OCI-LY7 (cell line): ENCODE data around the gene CXCL8. TPM values are rescaled to one million over a fixed set of nuclear protein-coding genes. Genes with fewer than 3 reads are reported as not detected.

Source experiments
- BruUV-seq: library from RNA; stranded (reverse); fragments of 400-500 nt; replicated peaks from 2 replicates; lab custom pipeline; 2021; lab: Mats Ljungman, UMichigan
- CTCF ChIA-PET: fragments of 300-600 bp; sonication (Branson Sonifier 250); formaldehyde crosslinking; loops from one replicate; lab custom pipeline; 2022; ENCODE audit warnings: antibody characterized with exemption; ENCODE audit not compliant: unreplicated experiment; lab: Charles Lee
- POLR2A ChIA-PET: fragments of 300-600 bp; sonication (Branson Sonifier 250); formaldehyde crosslinking; loops from one replicate; lab custom pipeline; 2022; ENCODE audit warnings: antibody characterized with exemption; lab: Charles Lee
- DNase-seq: peaks from one replicate; pipeline ENCODE4 v3.0.0-alpha.2; 2015; ENCODE audit warnings: low spot score
- H2AFZ ChIP-seq: fragments of 200-600 bp; sonication (generic), shearing (Covaris generic); 2 replicates; pipeline ENCODE4 v1.6.1; 2014; ENCODE audit warnings: mild to moderate bottlenecking, antibody characterized with exemption, low read length, moderate library complexity
- H3K27ac ChIP-seq: fragments of 200-600 bp; sonication (generic); 2 replicates; pipeline ENCODE4 v1.5.1; 2014; ENCODE audit warnings: mixed run types, low read depth, mild to moderate bottlenecking, moderate library complexity, low read length, inconsistent platforms; ENCODE audit not compliant: poor library complexity, severe bottlenecking
- H3K36me3 ChIP-seq: fragments of 200-600 bp; sonication (generic); 2 replicates; pipeline ENCODE4 v1.6.1; 2014; ENCODE audit warnings: mild to moderate bottlenecking, antibody characterized with exemption, low read length, moderate library complexity, mixed read lengths; ENCODE audit not compliant: insufficient read depth
- H3K4me1 ChIP-seq: fragments of 200-600 bp; sonication (generic); 2 replicates; pipeline ENCODE4 v1.5.1; 2014; ENCODE audit warnings: mild to moderate bottlenecking, low read length; ENCODE audit not compliant: insufficient read depth, poor library complexity, severe bottlenecking
- H3K4me2 ChIP-seq: fragments of 200-600 bp; sonication (generic); 2 replicates; pipeline ENCODE4 v1.6.1; 2014; ENCODE audit warnings: mild to moderate bottlenecking, low read length
- H3K4me3 ChIP-seq: fragments of 200-600 bp; sonication (generic); 2 replicates; pipeline ENCODE4 v1.5.1; 2014; ENCODE audit warnings: mild to moderate bottlenecking, low read depth, low read length; ENCODE audit not compliant: poor library complexity, severe bottlenecking
- H3K79me2 ChIP-seq: fragments of 200-600 bp; sonication (generic); 2 replicates; pipeline ENCODE4 v1.6.1; 2016; ENCODE audit warnings: low read depth, mild to moderate bottlenecking, low read length, moderate library complexity, mixed read lengths; ENCODE audit not compliant: insufficient read depth
- H3K9me2 ChIP-seq: fragments of 200-600 bp; sonication (generic); 2 replicates; pipeline ENCODE4 v1.6.1; 2016; ENCODE audit warnings: mild to moderate bottlenecking, low read length, mixed read lengths; ENCODE audit not compliant: insufficient read depth
- H3K9me3 ChIP-seq: fragments of 200-600 bp; sonication (generic); 2 replicates; pipeline ENCODE4 v1.6.1; 2014; ENCODE audit warnings: mild to moderate bottlenecking, mixed run types, low read length, mixed read lengths
- H4K20me1 ChIP-seq: fragments of 200-600 bp; sonication (generic); 2 replicates; pipeline ENCODE4 v1.6.1; 2014; ENCODE audit warnings: mild to moderate bottlenecking, antibody characterized with exemption, low read length, moderate library complexity, mixed read lengths; ENCODE audit not compliant: insufficient read depth
- EZH2phosphoT487 ChIP-seq: fragments of 200-600 bp; sonication (generic); IDR thresholded peaks from 2 replicates; pipeline ENCODE4 v1.6.1; 2018; ENCODE audit warnings: low read depth, borderline replicate concordance, mild to moderate bottlenecking, mixed run types, antibody characterized with exemption, low read length, moderate library complexity, mixed read lengths
- intact Hi-C: fragments of 100-400 bp; cut with micrococcal nuclease; formaldehyde crosslinking; loops from one replicate; pipeline ENCODE4 v1.10.0; 2022; ENCODE audit not compliant: unreplicated experiment
- total RNA-seq, 2 experiments: library from RNA; depleted of rRNA in 1 of 2; stranded (reverse); fragments of >200 nt in 1 of 2; shearing (Covaris generic) in 1 of 2; gene quantifications; 2 replicates each; pipeline ENCODE4 v1.2.3, GENCODE V29; 2014 to 2022
- TF ChIP-seq, protein P1 (sequence below): fragments of 200-600 bp; sonication (generic); conservative IDR thresholded peaks from 2 replicates; pipeline ENCODE4 v1.5.1; 2014; ENCODE audit warnings: mild to moderate bottlenecking, antibody characterized with exemption, low read length, moderate library complexity, mixed read lengths

Gene CXCL8
- total RNA-seq, 2 experiments from 2014 or later = not detected

DNA sequence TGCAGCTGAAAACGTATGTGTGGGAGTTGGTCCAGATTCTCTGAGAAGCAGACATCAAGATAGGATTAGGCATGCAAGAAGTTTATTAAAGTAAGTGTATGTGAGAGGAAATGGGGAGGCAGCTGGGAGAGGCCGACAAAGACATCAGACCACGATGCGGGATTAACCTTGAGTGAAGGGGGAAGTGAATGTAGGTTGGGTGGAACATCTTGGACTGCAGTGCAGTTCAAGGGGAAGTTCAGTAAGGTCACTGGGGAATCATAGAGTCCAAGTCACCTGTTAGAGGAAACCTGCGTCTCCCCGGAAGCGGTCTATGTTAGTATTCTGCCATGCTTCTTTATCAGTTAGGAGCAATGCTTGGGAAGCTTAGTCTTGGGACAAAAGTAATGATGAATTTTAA, 22.0 kb downstream of the CXCL8 start:
- Histone ChIP-seq H3K27ac (no peak overlapping the region), H3K36me3 (no peaks in the 10 kb centered on the region), H3K4me1 (no peaks in the 10 kb centered on the region), H3K9me2 (no peaks in the 10 kb centered on the region), H3K4me3 (no peak overlapping the region), H3K4me2 (no peak overlapping the region), H3K9me3 (no peaks in the 10 kb centered on the region), H2AFZ (no peak overlapping the region), H3K79me2 (no peaks in the 10 kb centered on the region), H4K20me1 (no peaks in the 10 kb centered on the region)
- POLR2A ChIA-PET = interaction anchor here (0.7 to 1.6 kb wide), 2 partner anchors 20 to 63 kb away, joined by 3 to 4 read pairs; no protein-coding TSS in a partner anchor
- intact Hi-C loops = no loop called here
- DNase-seq = no peak
- CTCF ChIA-PET = no interaction called here
- TF ChIP-seq EZH2phosphoT487 = no peak
- TF ChIP-seq, protein P1, sequence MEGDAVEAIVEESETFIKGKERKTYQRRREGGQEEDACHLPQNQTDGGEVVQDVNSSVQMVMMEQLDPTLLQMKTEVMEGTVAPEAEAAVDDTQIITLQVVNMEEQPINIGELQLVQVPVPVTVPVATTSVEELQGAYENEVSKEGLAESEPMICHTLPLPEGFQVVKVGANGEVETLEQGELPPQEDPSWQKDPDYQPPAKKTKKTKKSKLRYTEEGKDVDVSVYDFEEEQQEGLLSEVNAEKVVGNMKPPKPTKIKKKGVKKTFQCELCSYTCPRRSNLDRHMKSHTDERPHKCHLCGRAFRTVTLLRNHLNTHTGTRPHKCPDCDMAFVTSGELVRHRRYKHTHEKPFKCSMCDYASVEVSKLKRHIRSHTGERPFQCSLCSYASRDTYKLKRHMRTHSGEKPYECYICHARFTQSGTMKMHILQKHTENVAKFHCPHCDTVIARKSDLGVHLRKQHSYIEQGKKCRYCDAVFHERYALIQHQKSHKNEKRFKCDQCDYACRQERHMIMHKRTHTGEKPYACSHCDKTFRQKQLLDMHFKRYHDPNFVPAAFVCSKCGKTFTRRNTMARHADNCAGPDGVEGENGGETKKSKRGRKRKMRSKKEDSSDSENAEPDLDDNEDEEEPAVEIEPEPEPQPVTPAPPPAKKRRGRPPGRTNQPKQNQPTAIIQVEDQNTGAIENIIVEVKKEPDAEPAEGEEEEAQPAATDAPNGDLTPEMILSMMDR = no peak
- BruUV-seq = no TSS peak

DNA sequence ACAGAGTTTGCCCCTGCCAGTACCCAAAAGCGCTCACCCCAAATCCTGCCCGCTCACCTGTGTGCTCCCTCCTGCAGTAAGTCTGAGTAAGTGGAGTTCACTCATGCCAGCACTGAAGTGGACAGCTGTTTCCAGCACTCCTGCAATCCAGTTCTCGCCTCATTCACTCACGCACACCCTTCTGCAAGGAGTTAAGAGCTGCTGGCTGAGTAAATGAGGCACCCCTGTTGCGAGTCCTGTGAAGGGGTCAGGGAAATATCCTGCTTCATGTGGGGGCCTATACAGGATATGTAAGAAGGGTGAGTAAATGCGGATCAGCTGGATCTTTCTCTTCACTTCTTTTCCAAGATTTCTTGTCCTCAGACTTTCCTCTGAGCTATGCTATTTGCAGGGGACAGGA, 23.5 kb downstream of the CXCL8 start:
- intact Hi-C loops = no loop called here
- no peaks in the 10 kb centered on the region for H3K79me2 ChIP-seq
- no peaks in the 10 kb centered on the region for H3K36me3 ChIP-seq
- TF ChIP-seq, protein P1 = no peak
- TF ChIP-seq EZH2phosphoT487 = no peak
- H3K27ac ChIP-seq = no peak overlapping the region
- no peaks in the 10 kb centered on the region for H3K9me3 ChIP-seq
- DNase-seq = no peak
- POLR2A ChIA-PET = interaction anchor here (1.6 kb wide), 1 partner anchor 64 kb away, joined by 4 read pairs; no protein-coding TSS in a partner anchor
- no peak overlapping the region for H3K4me2 ChIP-seq
- no peak overlapping the region for H2AFZ ChIP-seq
- H3K4me1 ChIP-seq = no peaks in the 10 kb centered on the region
- no peaks in the 10 kb centered on the region for H4K20me1 ChIP-seq
- CTCF ChIA-PET = no interaction called here
- H3K4me3 ChIP-seq = no peak overlapping the region
- no peaks in the 10 kb centered on the region for H3K9me2 ChIP-seq
- no TSS peak for BruUV-seq

DNA sequence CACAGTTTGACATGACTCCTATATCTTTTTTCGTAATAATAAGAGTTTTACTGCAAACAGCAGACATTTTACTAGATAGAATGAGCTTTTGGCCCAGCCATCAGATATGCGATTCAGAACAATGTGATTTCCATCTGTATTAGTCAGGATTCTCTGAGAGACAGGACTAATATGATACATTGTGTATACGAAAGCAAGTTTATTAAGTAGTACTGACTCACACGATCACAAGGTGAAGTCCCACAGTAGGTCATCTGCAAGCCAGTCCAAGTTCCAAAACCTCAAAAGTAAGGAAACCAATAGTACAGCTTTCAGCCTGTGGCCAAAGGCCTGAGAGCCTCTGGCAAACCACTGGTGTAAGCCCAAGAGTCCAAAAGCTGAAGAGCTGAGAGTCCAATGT, 24.1 kb downstream of the CXCL8 start:
- no peak overlapping the region for H3K4me2 ChIP-seq
- intact Hi-C loops = no loop called here
- no peaks in the 10 kb centered on the region for H3K36me3 ChIP-seq
- H3K27ac ChIP-seq = no peak overlapping the region
- H2AFZ ChIP-seq = no peak overlapping the region
- no peak for DNase-seq
- no peaks in the 10 kb centered on the region for H4K20me1 ChIP-seq
- H3K4me1 ChIP-seq = no peaks in the 10 kb centered on the region
- no TSS peak for BruUV-seq
- TF ChIP-seq, protein P1 = no peak
- no peak for TF ChIP-seq EZH2phosphoT487
- POLR2A ChIA-PET = no interaction called here
- no peaks in the 10 kb centered on the region for H3K9me3 ChIP-seq
- no peak overlapping the region for H3K4me3 ChIP-seq
- CTCF ChIA-PET = no interaction called here
- H3K9me2 ChIP-seq = no peaks in the 10 kb centered on the region
- no peaks in the 10 kb centered on the region for H3K79me2 ChIP-seq
